Posterior cingulate gyrus (tissue), 11 donors: Measurements from ENCODE around the gene PLB1.
"Not testable (repeated sequence)": the region's sequence is repeated elsewhere in the genome, so short reads cannot be mapped to it uniquely, and the experiment has no call there.

Source experiments
- DNase-seq, 10 donors: peaks; one replicate each; pipeline versions ENCODE4 v3.0.0 to v3.0.0-alpha.2; 2020 to 2021; ENCODE audit warnings: mixed read lengths in 3 of 10
- intact Hi-C: fragments of 100-400 bp; cut with DNase I; formaldehyde crosslinking; loops from one replicate; pipeline ENCODE4 v1.15.1; 2023

Gene PLB1

GRCh38 chr2:28528206-28528605, 32.3 kb downstream of the PLB1 start:
- no peak for DNase-seq

GRCh38 chr2:28530782-28531181, 34.9 kb downstream of the PLB1 start:
- DNase-seq: no peak
- intact Hi-C loops: no loop called here

More at GRCh38 chr2:28528206-28528605, 32.3 kb downstream of the PLB1 start:
- intact Hi-C loops: no loop called here

GRCh38 chr2:28532399-28532798, 36.5 kb downstream of the PLB1 start:
- DNase-seq: no peak
- intact Hi-C loops: no loop called here

- no peak for DNase-seq
- intact Hi-C loops: no loop called here
These were observed 37.3 kb downstream of the PLB1 start for GRCh38 chr2:28533044-28533680.

GRCh38 chr2:28534817-28535216, 39.0 kb downstream of the PLB1 start:
- intact Hi-C loops: no loop called here
- no peak for DNase-seq

GRCh38 chr2:28538134-28538533, 42.3 kb downstream of the PLB1 start:
- intact Hi-C loops: no loop called here
- no peak for DNase-seq

GRCh38 chr2:28538652-28539051, 42.8 kb downstream of the PLB1 start:
- DNase-seq: no peak

GRCh38 chr2:28539118-28539541, 43.3 kb downstream of the PLB1 start:
- DNase-seq: peak in 9 of 10 donors; percentile 37 to 94 (median 67)
- intact Hi-C loops: no loop called here

More at GRCh38 chr2:28538652-28539051, 42.8 kb downstream of the PLB1 start:
- intact Hi-C loops: no loop called here

- no peak for DNase-seq
- intact Hi-C loops: no loop called here
These were observed 47.6 kb downstream of the PLB1 start for GRCh38 chr2:28543316-28544035.

- no peak for DNase-seq
- intact Hi-C loops: no loop called here
These were observed 48.1 kb downstream of the PLB1 start for GRCh38 chr2:28544036-28544346.

- intact Hi-C loops: no loop called here
- no peak for DNase-seq
These were observed 48.6 kb downstream of the PLB1 start for GRCh38 chr2:28544405-28544921.

GRCh38 chr2:28544922-28545589, 49.2 kb downstream of the PLB1 start:
- intact Hi-C loops: no loop called here
- no peak for DNase-seq

- intact Hi-C loops: no loop called here
- peak in 1 of 10 donors; percentile 41 for DNase-seq
These were observed 49.8 kb downstream of the PLB1 start for GRCh38 chr2:28545590-28546200.

GRCh38 chr2:28546242-28546641, 50.4 kb downstream of the PLB1 start:
- intact Hi-C loops: no loop called here

GRCh38 chr2:28547223-28547860, 51.5 kb downstream of the PLB1 start:
- no peak for DNase-seq
- intact Hi-C loops: no loop called here

More at GRCh38 chr2:28546242-28546641, 50.4 kb downstream of the PLB1 start:
- peak in 1 of 10 donors; percentile 51 for DNase-seq

GRCh38 chr2:28547906-28548600, 52.2 kb downstream of the PLB1 start:
- no peak for DNase-seq
- intact Hi-C loops: no loop called here

GRCh38 chr2:28550345-28550744, 54.5 kb downstream of the PLB1 start:
- DNase-seq, intact Hi-C loops: not testable (repeated sequence)

GRCh38 chr2:28552045-28552823, 56.4 kb downstream of the PLB1 start:
- no peak for DNase-seq
- intact Hi-C loops: no loop called here

GRCh38 chr2:28556303-28556702, 60.4 kb downstream of the PLB1 start:
- intact Hi-C loops: no loop called here

More at GRCh38 chr2:28556303-28556702, 60.4 kb downstream of the PLB1 start:
- peak in 1 of 10 donors; percentile 1 for DNase-seq
